H1 (cell line): ENCODE measurements around the gene UBE2V1. TPM values are rescaled to one million over a fixed set of nuclear protein-coding genes. Genes with fewer than 3 reads are reported as not detected.
A peak's percentile ranks its signal among the peaks of the same experiment; 100 is the strongest.

Source experiments
- CTCF ChIA-PET: fragments of 300-600 bp; sonication (Branson Sonifier 250); formaldehyde crosslinking; loops from one replicate; lab custom pipeline; 2021; ENCODE audit not compliant: partially characterized antibody; lab: Charles Lee
- POLR2A ChIA-PET: fragments of 300-600 bp; sonication (Branson Sonifier 250); formaldehyde crosslinking; loops from one replicate; lab custom pipeline; 2021; ENCODE audit warnings: inconsistent platforms; ENCODE audit not compliant: partially characterized antibody; lab: Charles Lee
- DNase-seq, 2 experiments: peaks; one replicate each; pipeline versions ENCODE4 v3.0.0 to v3.0.0-alpha.2; 2010 to 2022; ENCODE audit warnings: low spot score in 2 of 2, low read depth in 1 of 2, mixed read lengths in 1 of 2
- FAIRE-seq: peaks from 2 replicates; lab custom pipeline; 2011; peaks lifted over from hg19 to GRCh38; lab: Jason Lieb, UNC
- H2AFZ ChIP-seq: 2 replicates; pipeline ENCODE4 v1.8.1; 2012; ENCODE audit warnings: low read length, inconsistent platforms
- H2AK5ac ChIP-seq: 2 replicates; pipeline ENCODE4 v1.6.1; 2013; ENCODE audit warnings: low read depth, low read length
- H2BK120ac ChIP-seq: replicated peaks from 2 replicates; pipeline ENCODE3; 2013; ENCODE audit warnings: low read depth, low read length, inconsistent platforms
- H2BK12ac ChIP-seq: 2 replicates; pipeline ENCODE4 v1.6.1; 2013; ENCODE audit warnings: low read depth, low read length
- H2BK15ac ChIP-seq: 2 replicates; pipeline ENCODE4 v1.6.1; 2013; ENCODE audit warnings: low read length
- H2BK20ac ChIP-seq: 2 replicates; pipeline ENCODE4 v1.6.1; 2013; ENCODE audit warnings: low read length
- H2BK5ac ChIP-seq: 2 replicates; pipeline ENCODE4 v1.6.1; 2013; ENCODE audit warnings: low read depth, low read length
- H3K14ac ChIP-seq: 2 replicates; pipeline ENCODE4 v1.6.1; 2013; ENCODE audit warnings: inconsistent platforms; ENCODE audit not compliant: insufficient read length
- H3K18ac ChIP-seq: 2 replicates; pipeline ENCODE4 v1.6.1; 2013; ENCODE audit warnings: low read length; ENCODE audit errors: extremely low read depth
- H3K23ac ChIP-seq: 2 replicates; pipeline ENCODE4 v1.6.1; 2013; ENCODE audit warnings: inconsistent platforms; ENCODE audit not compliant: insufficient read length
- H3K23me2 ChIP-seq: 2 replicates; pipeline ENCODE4 v1.6.1; 2013; ENCODE audit warnings: low read depth, low read length
- H3K27ac ChIP-seq: 2 replicates; pipeline ENCODE4 v1.6.1; 2011; ENCODE audit warnings: low read depth, low read length, inconsistent platforms
- H3K27me3 ChIP-seq, 4 experiments: replicated peaks in 1 of 4; 1 replicate in 1 of 4; 2 replicates in 3 of 4; pipeline versions ENCODE4 v1.6.1 to v1.8.1; 2011 to 2013; ENCODE audit warnings: low read length in 3 of 4, mild to moderate bottlenecking in 3 of 4, inconsistent platforms in 2 of 4, mixed read lengths in 2 of 4, moderate library complexity in 1 of 4; ENCODE audit not compliant: control insufficient read depth in 3 of 4, insufficient read depth in 3 of 4; ENCODE audit errors: extremely low read depth in 1 of 4
- H3K36me3 ChIP-seq, 4 experiments: 2 replicates each; pipeline versions ENCODE4 v1.6.1 to v1.8.1; 2011 to 2013; ENCODE audit warnings: mild to moderate bottlenecking in 4 of 4, low read length in 3 of 4, moderate library complexity in 2 of 4, control low read depth in 1 of 4, inconsistent platforms in 1 of 4; ENCODE audit not compliant: insufficient read depth in 4 of 4, control insufficient read depth in 2 of 4
- H3K4ac ChIP-seq: replicated peaks from 2 replicates; pipeline ENCODE3; 2013; ENCODE audit warnings: low read length, low read depth, mixed read lengths, inconsistent platforms; ENCODE audit not compliant: insufficient read length
- H3K4me1 ChIP-seq, 4 experiments: replicated peaks in 1 of 4; 1 replicate in 1 of 4; 2 replicates in 3 of 4; pipeline versions ENCODE4 v1.6.1 to v1.8.1; 2011 to 2013; ENCODE audit warnings: low read length in 3 of 4, inconsistent platforms in 2 of 4, mixed read lengths in 1 of 4; ENCODE audit not compliant: insufficient read depth in 4 of 4, control insufficient read depth in 3 of 4
- H3K4me2 ChIP-seq, 2 experiments: 2 replicates each; pipeline versions ENCODE4 v1.6.1 to v1.8.1; 2011 to 2013; ENCODE audit warnings: low read depth in 2 of 2, low read length in 2 of 2, control low read depth in 1 of 2, inconsistent platforms in 1 of 2, mild to moderate bottlenecking in 1 of 2; ENCODE audit not compliant: insufficient read depth in 1 of 2
- H3K4me3 ChIP-seq, 4 experiments: fragments of 200-600, 300-600 bp in 1 of 4; sonication (generic), shearing (Covaris generic), sonication (Bioruptor Twin) in 1 of 4; 2 replicates each; pipeline versions ENCODE4 v1.5.1 to v1.8.1; 2011 to 2016; ENCODE audit warnings: low read length in 4 of 4, low read depth in 3 of 4, control low read depth in 2 of 4, inconsistent platforms in 2 of 4, mild to moderate bottlenecking in 2 of 4, mixed read lengths in 1 of 4, moderate library complexity in 1 of 4; ENCODE audit not compliant: insufficient read depth in 2 of 4; ENCODE audit errors: extremely low read depth in 1 of 4
- H3K56ac ChIP-seq: replicated peaks from 2 replicates; pipeline ENCODE3; 2013; ENCODE audit warnings: low read depth, mild to moderate bottlenecking, mixed read lengths, low read length, inconsistent platforms; ENCODE audit not compliant: insufficient read length
- H3K79me1 ChIP-seq: 2 replicates; pipeline ENCODE4 v1.6.1; 2013; ENCODE audit warnings: low read depth, low read length, control low read depth
- H3K79me2 ChIP-seq, 2 experiments: 2 replicates each; pipeline versions ENCODE4 v1.6.1 to v1.8.1; 2012 to 2013; ENCODE audit warnings: low read length in 2 of 2, mild to moderate bottlenecking in 2 of 2, inconsistent platforms in 1 of 2; ENCODE audit not compliant: insufficient read depth in 2 of 2, control insufficient read depth in 1 of 2
- H3K9ac ChIP-seq, 4 experiments: replicated peaks in 1 of 4; 1 replicate in 1 of 4; 2 replicates in 3 of 4; pipeline versions ENCODE4 v1.6.1 to v1.8.1; 2011 to 2013; ENCODE audit warnings: low read depth in 3 of 4, low read length in 3 of 4, control low read depth in 2 of 4, mild to moderate bottlenecking in 2 of 4, moderate library complexity in 2 of 4, inconsistent platforms in 1 of 4; ENCODE audit errors: extremely low read depth in 1 of 4
- H3K9me3 ChIP-seq, 2 experiments: 2 replicates each; pipeline versions ENCODE4 v1.6.1 to v1.8.1; 2012 to 2013; ENCODE audit warnings: mild to moderate bottlenecking in 2 of 2, moderate library complexity in 2 of 2, control low read depth in 1 of 2, inconsistent platforms in 1 of 2, low read depth in 1 of 2, low read length in 1 of 2, mixed read lengths in 1 of 2; ENCODE audit not compliant: insufficient read depth in 2 of 2
- H4K20me1 ChIP-seq, 2 experiments: replicated peaks in 1 of 2; 2 replicates each; pipeline versions ENCODE3 to v1.8.1; 2011 to 2013; ENCODE audit warnings: inconsistent platforms in 2 of 2, low read length in 2 of 2, mild to moderate bottlenecking in 1 of 2; ENCODE audit not compliant: insufficient read depth in 2 of 2, control insufficient read depth in 1 of 2
- H4K5ac ChIP-seq: 2 replicates; pipeline ENCODE4 v1.6.1; 2013; ENCODE audit warnings: low read length, low read depth, mixed read lengths, inconsistent platforms; ENCODE audit not compliant: insufficient read length
- H4K8ac ChIP-seq: 2 replicates; pipeline ENCODE4 v1.8.0; 2013; ENCODE audit warnings: mild to moderate bottlenecking, moderate library complexity, low read length, inconsistent platforms; ENCODE audit not compliant: insufficient read depth; ENCODE audit errors: extremely low read depth
- H4K91ac ChIP-seq: replicated peaks from 2 replicates; pipeline ENCODE3; 2013; ENCODE audit warnings: low read length, mixed read lengths, inconsistent platforms; ENCODE audit not compliant: insufficient read length
- ASH2L ChIP-seq: fragments of 200-600, 300-600 bp; sonication (generic); IDR thresholded peaks from one replicate; pipeline ENCODE4 v1.7.1; 2017; ENCODE audit warnings: low read length
- CBX5 ChIP-seq: fragments of 300-800, 300-1000 bp; sonication (generic); IDR thresholded peaks from 2 replicates; pipeline ENCODE4 v1.7.1; 2016; ENCODE audit warnings: antibody characterized with exemption, low read length, low read depth
- CBX8 ChIP-seq: fragments of 300-800, 300-1000 bp; sonication (generic); IDR thresholded peaks from 2 replicates; pipeline ENCODE4 v1.7.1; 2016; ENCODE audit warnings: low read depth, low read length, borderline replicate concordance
- CEBPB ChIP-seq: IDR thresholded peaks from 2 replicates; pipeline ENCODE4 v1.6.1; 2012; ENCODE audit warnings: low read depth, low read length
- CREB1 ChIP-seq: IDR thresholded peaks from 2 replicates; pipeline ENCODE4 v1.6.1; 2012; ENCODE audit warnings: inconsistent platforms
- EGR1 ChIP-seq: IDR thresholded peaks from 2 replicates; pipeline ENCODE4 v1.6.1; 2011; ENCODE audit warnings: low read depth, low read length, borderline replicate concordance
- FOSL1 ChIP-seq: IDR thresholded peaks from 2 replicates; pipeline ENCODE4 v1.6.1; 2011; ENCODE audit warnings: mild to moderate bottlenecking, low read depth, low read length, moderate library complexity; ENCODE audit not compliant: insufficient read depth
- HDAC6 ChIP-seq: IDR thresholded peaks from one replicate; pipeline ENCODE4 v1.7.1; 2012; ENCODE audit warnings: low read depth, mild to moderate bottlenecking, inconsistent platforms, low read length, moderate library complexity
- MAFK ChIP-seq: IDR thresholded peaks from 2 replicates; pipeline ENCODE4 v1.6.1; 2012; ENCODE audit warnings: low read depth, mild to moderate bottlenecking, improper control_type of control experiment, low read length
- SUZ12 ChIP-seq: fragments of 200-600 bp; sonication (generic); IDR thresholded peaks from 2 replicates; pipeline ENCODE4 v1.6.1; 2012; ENCODE audit warnings: mild to moderate bottlenecking, inconsistent platforms, low read length, moderate library complexity, mixed read lengths
- TAF1 ChIP-seq: IDR thresholded peaks from 2 replicates; pipeline ENCODE4 v1.6.1; 2011; ENCODE audit warnings: mild to moderate bottlenecking, low read depth, low read length
- whole genome bisulfite sequencing, 2 experiments: shearing (Covaris generic) in 1 of 2; methylation state at CpG; one replicate each; pipeline versions ENCODE4 v1.1.6 to v1.1.7; 2013 to 2015; ENCODE audit warnings: low lambda C conversion rate in 2 of 2, mixed read lengths in 2 of 2, inconsistent platforms in 1 of 2, low coverage in 1 of 2, missing lambda C conversion rate in 1 of 2; ENCODE audit not compliant: insufficient replicate concordance in 2 of 2, insufficient coverage in 1 of 2, insufficient read length in 1 of 2; ENCODE audit errors: extremely low coverage in 1 of 2, missing lambda C conversion rate in 1 of 2; 5-methylcytosine and 5-hydroxymethylcytosine counted together
- polyA plus RNA-seq, 7 experiments: library from polyadenylated mRNA; depleted of rRNA in 3 of 7; stranded (reverse) in 5 of 7; unstranded in 2 of 7; fragments of >200 nt in 5 of 7; fragments of 200-250 nt in 2 of 7; gene quantifications; 1 replicate in 5 of 7; 2 replicates in 1 of 7; 4 replicates in 1 of 7; pipeline versions ENCODE4 v1.2.1 to v1.2.3, GENCODE V29; 2011 to 2013; ENCODE audit warnings: missing spikeins in 2 of 7, mixed read lengths in 2 of 7
- total RNA-seq: library from RNA; stranded (reverse); fragmentation: NEBNext Ultra II Directional; extraction: Animal tissue kit (Norgen Biotek cat#: 25700); gene quantifications from 2 replicates; pipeline ENCODE4 v1.2.1, GENCODE V29; 2021
- TF ChIP-seq, protein P1 (sequence below): IDR thresholded peaks from 2 replicates; pipeline ENCODE4 v1.6.1; 2012; ENCODE audit warnings: inconsistent platforms
- TF ChIP-seq, protein P2 (sequence below): IDR thresholded peaks from 2 replicates; pipeline ENCODE4 v1.6.1; 2011; ENCODE audit warnings: low read depth, mild to moderate bottlenecking, low read length; ENCODE audit not compliant: insufficient read depth

The UBE2V1 gene
- total and polyA plus RNA-seq, 2 of the 8 experiments (the other 6 are each of a cell fraction or from before 2014, with no cell fraction given) = 141 to 184 TPM

DNA sequence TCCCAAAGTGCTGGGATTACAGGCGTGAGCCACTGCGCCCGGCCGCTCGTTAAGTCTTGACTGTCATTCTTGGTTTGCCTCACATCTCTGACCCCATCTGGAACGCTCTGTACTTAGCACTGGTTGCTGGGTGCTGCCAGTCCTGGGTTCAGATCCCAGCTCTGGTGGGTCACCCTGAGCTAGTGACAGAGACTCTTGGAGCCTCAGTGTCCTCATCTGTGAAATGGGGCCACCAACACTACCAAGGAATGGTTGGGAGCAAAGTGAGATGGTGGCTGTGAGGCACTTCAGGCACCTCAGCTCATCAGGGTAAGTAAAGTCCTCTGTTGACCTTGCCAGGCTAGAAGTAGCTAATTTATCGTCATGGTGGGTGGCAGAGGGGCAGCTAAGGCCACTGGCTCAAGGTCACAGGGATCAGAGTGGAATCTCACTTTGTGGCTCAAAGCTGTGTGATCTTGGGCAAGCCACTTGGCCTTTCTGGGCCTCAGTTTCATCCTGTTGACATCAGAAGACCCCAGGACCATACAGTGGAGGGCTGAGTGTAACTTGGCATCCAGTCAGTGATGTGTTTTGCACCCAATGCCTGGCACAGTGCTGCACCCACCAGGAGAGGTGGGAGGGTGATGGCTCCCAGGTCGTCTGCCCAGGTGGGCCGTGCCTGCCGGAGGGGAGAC lies 46.7 kb downstream of the UBE2V1 start:
- Histone ChIP-seq H3K14ac (no peak overlapping the region), H4K20me1 (no peaks in the 10 kb centered on the region), H3K36me3 (no peaks in the 10 kb centered on the region), H3K9me3 (no peaks in the 10 kb centered on the region), H3K18ac (no peak overlapping the region), H3K79me2 (no peaks in the 10 kb centered on the region), H3K9ac (no peak overlapping the region), H4K8ac (no peak overlapping the region), H2AFZ (no peak overlapping the region), H3K4me3 (no peak overlapping the region), H3K23me2 (no peaks in the 10 kb centered on the region), H3K79me1 (no peaks in the 10 kb centered on the region), H2AK5ac (no peak overlapping the region; the same call in 1 of the 2 replicates), H4K5ac (no peak overlapping the region), H3K4ac (no peak overlapping the region), H3K4me2 (no peak overlapping the region), H4K91ac (peak overlapping the region; percentile 5), H2BK20ac (no peak overlapping the region), H2BK12ac (0 out of 2 replicates have a peak overlapping the region, but pooled peaks have one; percentile 29), H2BK120ac (no peak overlapping the region), H3K56ac (no peak overlapping the region), H2BK5ac (no peak overlapping the region), H3K27ac (no peak overlapping the region), H2BK15ac (0 out of 2 replicates have a peak overlapping the region, but pooled peaks have one; percentile 1), H3K23ac (no peak overlapping the region), H3K27me3 (no peaks in the 10 kb centered on the region), H3K4me1 (no peaks in the 10 kb centered on the region; a peak in 2 of 7 replicates)
- no peak for FAIRE-seq
- no peak for DNase-seq
- 96% methylated on average over 10 of the region's 10 CpGs; no CpG with 5 or more reads in 1 of the 2 experiments for WGBS, 2 experiments
- POLR2A ChIA-PET = interaction anchor here (1.8 to 19.2 kb wide), 2 partner anchors 83 to 129 kb away, joined by 5 to 287 read pairs; partner anchors contain the start of gene SNAI1
- CTCF ChIA-PET = interaction anchor here (1.1 to 21.4 kb wide), 6 partner anchors 9 to 86 kb away, joined by 3 to 514 read pairs (median 4); partner anchors contain the start of gene SNAI1
- TF ChIP-seq ASH2L (no peak), TAF1 (no peak), SUZ12 (no peak), CBX5 (no peak), CREB1 (no peak), CEBPB (no peak), FOSL1 (no peak), HDAC6 (no peak), MAFK (no peak), CBX8 (no peak), EGR1 (no peak)
- TF ChIP-seq, protein P1, sequence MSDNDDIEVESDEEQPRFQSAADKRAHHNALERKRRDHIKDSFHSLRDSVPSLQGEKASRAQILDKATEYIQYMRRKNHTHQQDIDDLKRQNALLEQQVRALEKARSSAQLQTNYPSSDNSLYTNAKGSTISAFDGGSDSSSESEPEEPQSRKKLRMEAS = no peak
- TF ChIP-seq, protein P2, sequence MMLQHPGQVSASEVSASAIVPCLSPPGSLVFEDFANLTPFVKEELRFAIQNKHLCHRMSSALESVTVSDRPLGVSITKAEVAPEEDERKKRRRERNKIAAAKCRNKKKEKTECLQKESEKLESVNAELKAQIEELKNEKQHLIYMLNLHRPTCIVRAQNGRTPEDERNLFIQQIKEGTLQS = no peak
